Measurements from ENCODE around the gene CDH2.

Gene CDH2

DNA sequence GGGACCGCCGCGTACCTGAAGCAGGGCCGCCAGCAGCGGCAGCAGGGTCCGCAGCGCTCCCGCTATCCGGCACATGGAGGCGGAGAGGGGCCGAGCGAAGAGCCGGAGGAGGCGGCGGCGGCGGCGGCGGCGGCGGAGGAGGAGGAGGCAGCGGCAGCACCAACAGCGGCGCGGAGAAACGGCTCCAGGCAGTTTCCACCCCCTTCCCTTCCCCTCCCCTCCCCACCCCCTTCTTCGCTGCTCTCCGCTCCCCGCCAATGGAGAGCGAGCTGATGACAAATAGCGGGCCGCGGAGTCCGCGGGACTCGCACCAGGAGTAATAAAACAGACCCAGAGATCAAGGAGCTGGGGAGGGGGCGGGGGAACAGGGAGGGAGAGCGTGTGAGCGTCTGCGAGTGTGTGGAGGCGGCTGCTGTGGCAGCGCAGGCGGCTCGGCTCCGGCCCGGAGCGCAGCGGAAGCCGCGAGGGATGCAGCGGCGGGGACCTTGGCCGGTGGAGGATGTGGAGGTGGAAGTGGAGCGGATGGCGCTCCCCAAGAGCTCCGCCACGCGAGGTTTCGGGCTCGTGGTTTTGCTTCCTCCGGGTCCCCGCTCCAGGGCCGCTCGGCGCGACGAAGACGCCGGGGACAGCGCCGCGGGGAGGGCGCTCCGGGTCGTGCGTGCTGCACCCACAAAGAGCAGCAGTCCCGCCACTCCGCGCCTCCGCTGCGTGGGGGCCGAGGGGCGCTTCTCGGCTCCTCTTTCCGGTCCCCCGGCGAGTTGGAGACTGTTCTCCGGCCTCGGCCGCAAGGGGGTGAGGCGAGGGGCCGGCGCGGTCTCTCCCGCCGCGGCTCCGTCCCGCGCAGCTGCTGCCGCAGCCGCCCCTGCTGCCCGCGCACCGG is at the start of gene CDH2:
Gene CDH2, minus strand, starts transcription at position 183 of the 880 bp plus-strand sequence. Its CDS starts 108 bp downstream, at position 75.
- ATAC-seq = peak; percentile 13 to 32

- ATAC-seq = no peak
Observed at GRCh38 chr18:28212060-28212459, 35.1 kb upstream of the CDH2 start.

DNA sequence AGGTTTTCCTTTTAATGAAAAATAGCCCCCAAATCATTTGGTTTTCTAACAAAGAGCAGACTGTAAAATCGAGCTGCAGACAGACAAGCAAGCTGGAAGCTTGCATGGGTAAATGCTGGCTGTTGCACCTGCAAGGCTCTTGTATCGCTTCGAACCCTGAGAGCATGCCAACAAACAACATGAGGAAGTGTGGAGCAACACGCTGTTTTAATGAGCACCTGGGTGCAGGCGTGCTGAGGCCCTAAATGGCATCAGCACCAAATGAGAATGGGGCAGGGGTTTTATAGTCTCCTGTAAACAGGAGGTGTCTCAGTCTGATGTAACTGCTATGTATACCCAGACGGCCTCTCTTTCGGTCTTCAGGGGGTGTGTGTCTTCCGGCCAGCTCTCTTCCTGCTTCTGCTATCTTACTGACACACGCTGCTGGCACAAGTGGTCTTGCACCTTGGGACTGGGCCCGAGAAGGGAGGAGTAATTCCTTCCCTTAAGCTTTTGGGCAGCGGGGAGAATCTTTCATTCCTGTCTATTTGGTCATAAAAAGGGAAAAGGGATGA is 31.9 kb upstream of the CDH2 start:
- ATAC-seq = no peak

GRCh38 chr18:28208268-28208667 is 31.3 kb upstream of the CDH2 start:
- no peak for ATAC-seq

GRCh38 chr18:28204154-28204553 is 27.2 kb upstream of the CDH2 start:
- no peak for ATAC-seq

DNA sequence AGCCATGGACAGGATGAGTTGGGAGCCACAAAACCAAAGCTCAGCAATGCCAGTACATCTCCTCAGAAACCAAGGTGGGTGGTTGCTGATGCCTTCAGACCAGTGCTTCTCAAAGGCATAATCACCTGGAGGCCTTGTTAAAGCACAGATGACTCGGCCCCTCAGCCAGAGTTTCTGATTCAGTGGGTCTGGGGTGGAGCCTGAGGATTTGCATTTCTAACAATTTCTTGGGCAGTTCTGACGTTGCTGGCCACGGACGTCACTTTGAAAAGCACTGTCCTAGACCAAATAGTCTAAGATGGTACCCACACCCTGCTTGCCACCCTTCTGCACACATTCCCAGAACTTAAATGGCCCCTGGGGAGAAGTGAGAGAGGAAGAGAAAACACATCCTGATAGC is 24.1 kb upstream of the CDH2 start:
- no peak for ATAC-seq

- no peak for ATAC-seq
Observed at GRCh38 chr18:28198620-28199019, 21.7 kb upstream of the CDH2 start.

DNA sequence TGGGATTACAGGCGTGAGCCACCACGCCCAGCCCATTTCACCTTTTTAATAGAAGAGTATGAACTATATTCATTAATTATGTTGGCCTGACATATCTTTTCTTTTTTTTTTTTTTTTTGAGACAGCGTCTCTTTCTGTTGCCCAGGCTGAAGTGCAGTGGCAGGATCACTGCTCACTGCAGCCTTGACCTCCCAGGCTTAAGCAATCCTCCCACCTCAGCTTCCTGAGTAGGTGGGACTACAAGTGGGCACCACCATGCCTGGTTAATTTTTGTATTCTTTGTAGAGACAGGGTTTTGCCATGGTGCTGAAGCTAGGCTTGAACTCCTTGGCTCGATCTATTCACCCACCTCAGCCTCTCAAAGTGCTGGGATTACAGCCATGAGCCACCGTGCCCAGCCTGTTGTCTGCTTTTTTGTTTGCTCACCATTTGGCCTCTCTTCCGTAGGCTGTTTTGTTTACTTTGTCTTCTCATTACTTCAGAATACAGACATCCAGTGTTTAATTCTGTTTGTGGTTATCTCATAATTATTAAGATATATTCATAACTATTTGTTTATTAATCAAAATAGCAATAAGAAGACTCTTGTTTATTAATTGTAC is 16.3 kb upstream of the CDH2 start:
- no peak for ATAC-seq

- ATAC-seq = no peak
Observed at GRCh38 chr18:28189400-28190239, 12.7 kb upstream of the CDH2 start.

DNA sequence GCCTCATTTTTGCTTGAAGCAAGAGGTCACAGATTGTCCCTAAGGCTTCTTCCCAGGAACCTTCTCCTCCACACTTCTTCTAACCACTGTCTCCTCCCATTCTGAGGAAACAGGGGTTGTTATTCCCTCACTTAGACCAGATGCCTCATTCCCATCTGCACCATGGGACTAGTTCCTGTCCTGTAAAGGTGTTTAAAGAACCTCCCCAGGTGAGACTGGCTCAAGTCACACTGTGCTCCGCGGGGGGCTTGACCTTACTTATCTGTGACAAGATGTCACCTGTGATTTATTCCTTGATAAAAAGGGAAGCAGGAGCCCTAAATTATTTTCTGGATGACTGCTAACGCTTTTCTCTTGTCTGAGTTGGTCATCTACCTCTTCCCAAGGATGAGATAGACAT is 8.2 kb upstream of the CDH2 start:
- ATAC-seq = no peak

DNA sequence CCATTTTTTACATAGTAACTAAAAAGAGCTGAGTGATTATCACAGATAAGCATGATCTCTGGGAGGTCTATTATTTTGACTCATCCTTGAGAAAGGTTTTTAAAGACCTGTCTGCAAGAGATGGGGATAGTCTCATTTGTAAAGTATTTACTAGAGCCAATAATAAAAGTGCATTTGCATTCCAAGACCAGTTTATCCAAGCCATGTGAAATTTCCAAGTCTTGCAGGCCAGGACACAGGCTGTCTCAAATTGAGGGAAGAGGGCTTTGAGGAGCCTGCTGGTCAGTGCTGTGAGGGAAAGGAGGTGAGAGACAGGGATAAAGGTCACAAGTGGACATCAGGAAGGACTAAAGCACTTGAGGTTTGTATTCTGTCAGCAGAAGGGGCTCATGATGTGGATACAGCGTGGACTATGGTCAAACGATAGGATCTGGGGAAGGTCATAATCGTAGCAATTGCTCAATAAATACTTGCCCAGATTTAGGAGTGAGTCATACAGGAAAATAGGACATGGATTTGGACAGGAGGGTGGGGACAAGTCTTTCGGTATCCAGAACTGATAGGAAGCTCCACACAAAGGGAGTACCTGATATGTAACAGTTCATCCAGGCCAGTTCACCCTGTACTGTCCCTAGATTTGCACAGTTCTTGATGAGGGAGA is 6.6 kb upstream of the CDH2 start:
- ATAC-seq = no peak

DNA sequence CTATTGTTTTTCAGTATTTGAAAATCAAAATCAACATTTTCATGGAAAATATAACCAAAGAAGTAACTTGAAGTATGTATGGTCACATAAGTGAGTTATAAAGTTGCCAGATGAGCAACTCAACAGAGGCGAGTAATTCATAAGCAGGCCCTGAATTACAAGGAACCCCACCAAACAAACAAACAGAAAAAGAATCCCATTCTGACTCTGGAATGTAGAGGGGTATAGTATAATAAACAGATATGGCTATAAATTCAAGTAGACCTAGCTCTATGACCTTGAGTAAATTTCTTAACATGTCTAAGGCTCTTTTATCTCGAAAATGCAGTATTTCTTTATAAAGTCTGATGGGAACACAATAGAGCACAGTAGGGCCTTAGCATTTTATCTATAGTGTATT is 4.7 kb upstream of the CDH2 start:
- no peak for ATAC-seq

GRCh38 chr18:28178720-28179119 is 1.8 kb upstream of the CDH2 start:
- ATAC-seq = no peak

GRCh38 chr18:28177828-28178635 is 1.1 kb upstream of the CDH2 start:
- no peak for ATAC-seq

GRCh38 chr18:28176698-28176947 is 307 bp downstream of the CDH2 start:
- no peak for ATAC-seq

GRCh38 chr18:28175930-28176697 is 816 bp downstream of the CDH2 start:
- ATAC-seq = no peak

DNA sequence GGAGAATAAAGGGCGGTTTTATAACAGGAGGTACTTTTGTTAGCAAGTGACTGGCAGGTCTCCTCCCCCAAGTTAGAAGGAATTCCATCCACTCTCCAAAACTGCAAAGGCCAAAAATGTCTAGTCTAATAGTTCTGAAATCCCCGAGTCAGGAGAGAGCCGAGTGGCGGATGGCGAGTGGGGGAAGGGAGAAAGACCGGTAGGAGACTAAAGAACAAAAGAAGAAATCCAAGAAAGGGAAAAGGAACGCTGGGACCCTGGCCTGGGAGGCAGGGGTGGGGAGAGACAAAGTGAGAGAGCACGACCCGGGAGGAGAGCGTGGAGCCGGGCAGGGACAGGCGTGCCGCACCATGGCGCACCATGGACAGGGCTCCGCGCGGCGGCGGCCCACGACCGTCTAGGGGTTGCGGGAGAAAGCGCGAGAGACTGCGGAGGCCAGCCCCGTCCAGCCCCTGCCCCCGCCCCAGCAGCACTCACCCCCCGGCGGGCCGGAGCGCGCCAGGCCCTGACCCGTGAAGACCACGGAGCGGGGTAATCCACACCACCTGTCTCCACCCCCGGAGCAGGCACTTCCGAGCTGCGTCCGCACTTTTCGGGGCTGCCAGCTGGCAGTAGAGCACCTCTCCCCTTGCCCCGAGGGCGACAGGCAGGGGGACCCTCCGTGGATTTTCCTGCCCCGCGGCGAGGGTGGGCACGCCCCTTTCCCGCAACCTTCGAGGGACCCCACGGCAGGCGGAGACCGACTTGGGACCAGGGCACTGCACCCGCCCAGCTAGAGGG is 1.6 kb downstream of the CDH2 start:
- ATAC-seq = no peak

- ATAC-seq = no peak
Observed at GRCh38 chr18:28174181-28174905, 2.6 kb downstream of the CDH2 start.

- no peak for ATAC-seq
Observed at GRCh38 chr18:28171837-28172236, 5.1 kb downstream of the CDH2 start.

- ATAC-seq = no peak
Observed at GRCh38 chr18:28168725-28169124, 8.2 kb downstream of the CDH2 start.
